Fibroblast of the conjunctiva (primary cell): Measurements from ENCODE around the gene SYNPO2.
"Not testable (repeated sequence)": the region's sequence is repeated elsewhere in the genome, so short reads cannot be mapped to it uniquely, and the experiment has no call there.

Source experiments
- DNase-seq: peaks from one replicate; pipeline ENCODE4 v3.0.0-alpha.2; 2010; ENCODE audit warnings: low read depth

The SYNPO2 gene

GRCh38 chr4:119067670-119068360 is 179.2 kb downstream of the SYNPO2 start:
- DNase-seq: not testable (repeated sequence)

GRCh38 chr4:119068529-119068962 is 179.9 kb downstream of the SYNPO2 start:
- DNase-seq: no peak

GRCh38 chr4:119070301-119070700 is 181.6 kb downstream of the SYNPO2 start:
- DNase-seq: no peak

- DNase-seq: no peak
These were observed 192.3 kb downstream of the SYNPO2 start for GRCh38 chr4:119080721-119081541.

- no peak for DNase-seq
These were observed 192.8 kb downstream of the SYNPO2 start for GRCh38 chr4:119081542-119081859.

- DNase-seq: no peak
These were observed 193.3 kb downstream of the SYNPO2 start for GRCh38 chr4:119081943-119082342.

- no peak for DNase-seq
These were observed 194.0 kb downstream of the SYNPO2 start for GRCh38 chr4:119082661-119083060.

- DNase-seq: no peak
These were observed 195.9 kb downstream of the SYNPO2 start for GRCh38 chr4:119084513-119084912.

- no peak for DNase-seq
These were observed 198.5 kb downstream of the SYNPO2 start for GRCh38 chr4:119087121-119087520.

- no peak for DNase-seq
These were observed 199.0 kb downstream of the SYNPO2 start for GRCh38 chr4:119087656-119088055.

- no peak for DNase-seq
These were observed 204.6 kb downstream of the SYNPO2 start for GRCh38 chr4:119093042-119093827.

- DNase-seq: no peak
These were observed 208.7 kb downstream of the SYNPO2 start for GRCh38 chr4:119097282-119097900.

GRCh38 chr4:119098306-119098705 is 209.7 kb downstream of the SYNPO2 start:
- no peak for DNase-seq

- DNase-seq: peak; percentile 64
These were observed 210.7 kb downstream of the SYNPO2 start for GRCh38 chr4:119099227-119099810.

GRCh38 chr4:119100655-119101054 is 212.0 kb downstream of the SYNPO2 start:
- DNase-seq: no peak

GRCh38 chr4:119103263-119103662 is 214.6 kb downstream of the SYNPO2 start:
- peak; percentile 96 for DNase-seq

- DNase-seq: no peak
These were observed 216.1 kb downstream of the SYNPO2 start for GRCh38 chr4:119104644-119105273.

GRCh38 chr4:119105605-119106004 is 217.0 kb downstream of the SYNPO2 start:
- no peak for DNase-seq

- DNase-seq: no peak
These were observed 217.7 kb downstream of the SYNPO2 start for GRCh38 chr4:119106036-119107000.

- no peak for DNase-seq
These were observed 221.5 kb downstream of the SYNPO2 start for GRCh38 chr4:119110121-119110520.
